SK-N-SH (cell line): ENCODE results near the gene ADD1. TPM values are rescaled to one million over a fixed set of nuclear protein-coding genes. Genes with fewer than 3 reads are reported as not detected.

ENCODE experiments used
- CTCF ChIA-PET: fragments of 300-600, 350-600 bp; formaldehyde crosslinking; extraction: SDS; loops from one replicate; lab custom pipeline; 2021; lab: Yijun Ruan, JAX
- POLR2A ChIA-PET: fragments of 350-600 bp; sonication (Branson Sonifier 250); formaldehyde crosslinking; extraction: SDS; loops from one replicate; lab custom pipeline; 2020; ENCODE audit warnings: antibody characterized with exemption, inconsistent platforms; lab: Yijun Ruan, JAX
- DNase-seq: peaks from one replicate; pipeline ENCODE4 v3.0.0; 2012
- H2AFZ ChIP-seq: fragments of 200-600 bp; sonication (generic); 2 replicates; pipeline ENCODE4 v1.8.1; 2016; ENCODE audit warnings: antibody characterized with exemption, mild to moderate bottlenecking, low read depth
- H3F3A ChIP-seq: fragments of 200-600 bp; sonication (generic); replicated peaks from 2 replicates; pipeline ENCODE3; 2016; ENCODE audit warnings: antibody characterized with exemption, mild to moderate bottlenecking; ENCODE audit not compliant: insufficient read depth
- H3K27ac ChIP-seq, 2 experiments: fragments of 200-500 bp in 1 of 2; fragments of 200-600 bp in 1 of 2; sonication (Bioruptor generic) in 1 of 2; sonication (generic), shearing (Covaris generic) in 1 of 2; 2 replicates each; pipeline versions ENCODE4 v1.5.1 to v1.6.1; 2014 to 2016; ENCODE audit warnings: low read depth in 2 of 2, inconsistent platforms in 1 of 2, low read length in 1 of 2, mild to moderate bottlenecking in 1 of 2, mixed read lengths in 1 of 2
- H3K27me3 ChIP-seq: fragments of 200-600 bp; sonication (generic), shearing (Covaris generic); 2 replicates; pipeline ENCODE4 v1.6.1; 2016; ENCODE audit warnings: mixed run types; ENCODE audit not compliant: insufficient read depth
- H3K36me3 ChIP-seq, 2 experiments: fragments of 200-500 bp in 1 of 2; fragments of 200-600 bp in 1 of 2; sonication (Bioruptor generic) in 1 of 2; sonication (generic) in 1 of 2; replicated peaks in 1 of 2; 2 replicates each; pipeline versions ENCODE3 to v1.5.1; 2014 to 2016; ENCODE audit warnings: low read length in 1 of 2, mild to moderate bottlenecking in 1 of 2; ENCODE audit not compliant: insufficient read depth in 2 of 2, control insufficient read depth in 1 of 2
- H3K4me1 ChIP-seq, 2 experiments: fragments of 200-500 bp in 1 of 2; fragments of 200-600 bp in 1 of 2; sonication (Bioruptor generic) in 1 of 2; sonication (generic), shearing (Covaris generic) in 1 of 2; 2 replicates each; pipeline versions ENCODE4 v1.5.1 to v1.6.1; 2014 to 2016; ENCODE audit warnings: low read depth in 1 of 2, low read length in 1 of 2, mixed run types in 1 of 2; ENCODE audit not compliant: insufficient read depth in 2 of 2, control insufficient read depth in 1 of 2
- H3K4me2 ChIP-seq: fragments of 200-600 bp; sonication (generic), shearing (Covaris generic); 2 replicates; pipeline ENCODE4 v1.6.1; 2017; ENCODE audit warnings: mixed run types
- H3K4me3 ChIP-seq, 2 experiments: fragments of 200-500 bp in 1 of 2; fragments of 200-600 bp in 1 of 2; sonication (Bioruptor generic) in 1 of 2; sonication (generic), shearing (Covaris generic) in 1 of 2; 2 replicates each; pipeline versions ENCODE4 v1.5.1 to v1.8.1; 2014 to 2016; ENCODE audit warnings: low read depth in 2 of 2, inconsistent platforms in 1 of 2, low read length in 1 of 2, mild to moderate bottlenecking in 1 of 2, mixed read lengths in 1 of 2, moderate library complexity in 1 of 2
- H3K79me2 ChIP-seq: fragments of 200-600 bp; sonication (generic); 2 replicates; pipeline ENCODE4 v1.8.1; 2017; ENCODE audit warnings: mild to moderate bottlenecking; ENCODE audit not compliant: insufficient read depth
- H3K9ac ChIP-seq: fragments of 200-600 bp; sonication (generic); 2 replicates; pipeline ENCODE4 v1.6.1; 2017; ENCODE audit warnings: mixed run types
- H3K9me2 ChIP-seq: fragments of 200-600 bp; sonication (generic); 2 replicates; pipeline ENCODE4 v1.6.1; 2017; ENCODE audit warnings: mixed run types
- H3K9me3 ChIP-seq: fragments of 200-600 bp; sonication (generic); 2 replicates; pipeline ENCODE4 v1.6.1; 2017; ENCODE audit warnings: mixed run types, mild to moderate bottlenecking, moderate library complexity
- H4K20me1 ChIP-seq: fragments of 200-600 bp; sonication (generic); 2 replicates; pipeline ENCODE4 v1.6.1; 2017; ENCODE audit warnings: mild to moderate bottlenecking, mixed run types; ENCODE audit not compliant: insufficient read depth
- CHD2 ChIP-seq: fragments of 150-350 bp; IDR thresholded peaks from 2 replicates; pipeline ENCODE4 v1.6.1; 2018; ENCODE audit warnings: low read length; ENCODE audit not compliant: partially characterized antibody
- EZH2phosphoT487 ChIP-seq: fragments of 200-600 bp; sonication (generic); IDR thresholded peaks from 2 replicates; pipeline ENCODE4 v1.6.1; 2017; ENCODE audit warnings: low read depth, mixed run types, mild to moderate bottlenecking, antibody characterized with exemption, moderate library complexity, borderline replicate concordance
- FOXJ3 ChIP-seq: sonication (generic); formaldehyde crosslinking; IDR thresholded peaks from 2 replicates; pipeline ENCODE4 v1.5.1; 2020; ENCODE audit warnings: mild to moderate bottlenecking, missing genetic modification reagents
- FOXM1 ChIP-seq: IDR thresholded peaks from 2 replicates; pipeline ENCODE4 v1.4.0; 2012; ENCODE audit warnings: low read depth, mild to moderate bottlenecking
- MEF2A ChIP-seq: IDR thresholded peaks from 2 replicates; pipeline ENCODE4 v1.4.0; 2012; ENCODE audit warnings: low read depth, borderline replicate concordance
- NFIC ChIP-seq: IDR thresholded peaks from 2 replicates; pipeline ENCODE4 v1.4.0; 2012; ENCODE audit warnings: borderline replicate concordance
- RAD21 ChIP-seq: IDR thresholded peaks from 2 replicates; pipeline ENCODE4 v1.6.1; 2012; ENCODE audit warnings: mild to moderate bottlenecking, low read length
- YY1 ChIP-seq: IDR thresholded peaks from 2 replicates; pipeline ENCODE4 v1.4.0; 2012; ENCODE audit warnings: low read depth, mild to moderate bottlenecking
- WGBS: methylation state at CpG from one replicate; pipeline ENCODE4 v1.1.6; 2017; ENCODE audit warnings: low lambda C conversion rate; 5-methylcytosine and 5-hydroxymethylcytosine counted together
- polyA plus RNA-seq, 3 experiments: library from polyadenylated mRNA; depleted of rRNA; stranded (reverse); fragments of >200 nt; gene quantifications; 2 replicates each; pipeline ENCODE4 v1.2.3, GENCODE V29; 2012
- TF ChIP-seq, protein P1 (sequence below): fragments of 150-350 bp; IDR thresholded peaks from 2 replicates; pipeline ENCODE4 v1.6.1; 2017; ENCODE audit warnings: antibody characterized with exemption, low read length, low read depth, borderline replicate concordance
- TF ChIP-seq, protein P2 (sequence below): IDR thresholded peaks from 2 replicates; pipeline ENCODE4 v1.4.0; 2012; ENCODE audit warnings: low read depth, borderline replicate concordance

The ADD1 gene
- polyA plus RNA-seq, 1 of the 3 experiments (the other 2 are of a cell fraction) = 155 TPM

DNA sequence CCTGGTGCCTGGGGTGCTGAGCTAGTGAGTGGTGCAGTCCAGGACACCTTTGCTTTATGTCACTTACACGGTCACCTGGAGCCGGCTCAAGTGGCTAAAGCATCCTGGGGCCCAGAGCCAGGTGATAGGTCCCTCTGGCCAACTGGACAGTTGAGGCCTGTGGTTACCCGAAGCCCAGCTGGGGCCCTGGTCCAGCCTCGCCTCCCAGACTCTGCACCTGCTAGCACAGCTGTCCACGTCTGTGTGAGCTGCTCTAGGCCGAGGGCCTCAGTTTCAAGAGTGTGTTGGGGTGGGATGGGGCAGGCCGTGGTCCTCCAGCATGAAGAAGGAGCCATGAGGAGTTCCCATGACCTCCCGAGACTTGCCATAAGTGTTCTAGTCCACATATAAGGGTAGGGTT lies 7.7 kb upstream of the ADD1 start:
- Histone ChIP-seq H3K4me2 (no peak overlapping the region), H3K9me3 (no peaks in the 10 kb centered on the region), H2AFZ (no peak overlapping the region), H4K20me1 (no peaks in the 10 kb centered on the region), H3K9ac (no peak overlapping the region), H3K27ac (no peak overlapping the region), H3K4me3 (no peak overlapping the region), H3K27me3 (no peaks in the 10 kb centered on the region), H3K79me2 (no peaks in the 10 kb centered on the region), H3K36me3 (peaks cover 0 to 26% of the 10 kb centered on the region in 2 experiments), H3K4me1 (peaks cover 2 to 6% of the 10 kb centered on the region in 2 experiments; a peak in 2 of 4 replicates), H3K9me2 (no peaks in the 10 kb centered on the region), H3F3A (peaks cover 21% of the 10 kb centered on the region)
- POLR2A ChIA-PET = no interaction called here
- TF ChIP-seq EZH2phosphoT487 (no peak), RAD21 (no peak), MEF2A (no peak), FOXJ3 (CRISPR knock-in tag) (no peak), FOXM1 (no peak), YY1 (no peak), CHD2 (no peak)
- TF ChIP-seq, protein P1, sequence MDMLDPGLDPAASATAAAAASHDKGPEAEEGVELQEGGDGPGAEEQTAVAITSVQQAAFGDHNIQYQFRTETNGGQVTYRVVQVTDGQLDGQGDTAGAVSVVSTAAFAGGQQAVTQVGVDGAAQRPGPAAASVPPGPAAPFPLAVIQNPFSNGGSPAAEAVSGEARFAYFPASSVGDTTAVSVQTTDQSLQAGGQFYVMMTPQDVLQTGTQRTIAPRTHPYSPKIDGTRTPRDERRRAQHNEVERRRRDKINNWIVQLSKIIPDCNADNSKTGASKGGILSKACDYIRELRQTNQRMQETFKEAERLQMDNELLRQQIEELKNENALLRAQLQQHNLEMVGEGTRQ = no peak
- TF ChIP-seq, protein P2, sequence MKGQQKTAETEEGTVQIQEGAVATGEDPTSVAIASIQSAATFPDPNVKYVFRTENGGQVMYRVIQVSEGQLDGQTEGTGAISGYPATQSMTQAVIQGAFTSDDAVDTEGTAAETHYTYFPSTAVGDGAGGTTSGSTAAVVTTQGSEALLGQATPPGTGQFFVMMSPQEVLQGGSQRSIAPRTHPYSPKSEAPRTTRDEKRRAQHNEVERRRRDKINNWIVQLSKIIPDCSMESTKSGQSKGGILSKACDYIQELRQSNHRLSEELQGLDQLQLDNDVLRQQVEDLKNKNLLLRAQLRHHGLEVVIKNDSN = no peak
- WGBS = 93% methylated on average over 3 of the region's 8 CpGs
- CTCF ChIA-PET = interaction anchor here (0.5 to 2.1 kb wide), 4 partner anchors 15 to 1926 kb away, joined by 3 to 7 read pairs (median 3); no protein-coding TSS in a partner anchor
- DNase-seq = no peak

DNA sequence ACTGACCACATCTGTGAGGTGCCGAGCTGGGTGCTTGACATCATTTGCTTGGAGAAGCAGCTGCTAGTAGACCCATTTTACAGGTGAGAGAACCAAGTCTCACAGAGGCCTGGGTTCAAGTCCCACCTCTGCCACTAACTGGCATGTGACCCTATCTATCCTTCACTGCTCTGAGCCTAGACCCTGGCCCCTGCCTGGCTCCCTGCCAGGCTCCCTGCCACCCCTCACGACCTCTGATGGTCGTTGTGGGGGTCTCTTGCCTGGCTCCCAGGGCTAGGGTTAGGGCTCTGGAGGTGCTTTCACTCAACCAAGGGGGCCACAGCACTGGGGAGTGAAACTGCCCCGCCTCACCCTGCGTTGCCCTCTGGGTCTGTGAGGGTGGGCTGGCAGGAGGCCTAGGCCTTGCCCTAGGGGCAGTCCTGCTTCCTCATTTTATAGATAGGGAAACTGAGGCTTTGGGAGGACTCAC lies 7.2 kb upstream of the ADD1 start:
- Histone ChIP-seq H3K9ac (no peak overlapping the region), H3K27me3 (no peaks in the 10 kb centered on the region), H3K9me2 (no peaks in the 10 kb centered on the region), H3F3A (peaks cover 25% of the 10 kb centered on the region), H3K27ac (no peak overlapping the region), H3K9me3 (no peaks in the 10 kb centered on the region), H2AFZ (no peak overlapping the region), H3K79me2 (no peaks in the 10 kb centered on the region), H3K4me2 (no peak overlapping the region), H3K4me3 (no peak overlapping the region), H3K36me3 (peaks cover 0 to 22% of the 10 kb centered on the region in 2 experiments), H3K4me1 (peaks cover 2 to 6% of the 10 kb centered on the region in 2 experiments; a peak in 2 of 4 replicates), H4K20me1 (no peaks in the 10 kb centered on the region)
- no peak for DNase-seq
- ChIA-PET POLR2A (no interaction called here), CTCF (interaction anchor here (0.7 to 2.1 kb wide), 4 partner anchors 15 to 430 kb away, joined by 3 to 7 read pairs (median 3); no protein-coding TSS in a partner anchor)
- no peak for TF ChIP-seq NFIC
- no CpG with 5 or more reads among the region's 5 CpGs for WGBS
